A549 (cell line): Measurements from ENCODE around the gene KPNA3. TPM values are rescaled to one million over a fixed set of nuclear protein-coding genes. Genes with fewer than 3 reads are reported as not detected.

Source experiments
- ATAC-seq, 2 experiments: fragments of 200-7000 bp in 1 of 2; fragments of >200 bp in 1 of 2; cut with Nextera tagmentation in 1 of 2; cut with Tn5 transposase in 1 of 2; 3 replicates each; pipeline versions ENCODE4 v1.8.0 to v1.9.1; 2018 to 2020; ENCODE audit warnings: mild to moderate bottlenecking in 1 of 2, moderate library complexity in 1 of 2
- CTCF ChIA-PET: fragments of 300-600 bp; sonication (Branson Sonifier 250); formaldehyde crosslinking; extraction: SDS; loops from one replicate; lab custom pipeline; 2021; ENCODE audit warnings: antibody characterized with exemption, inconsistent platforms; lab: Yijun Ruan, JAX
- POLR2A ChIA-PET: fragments of 350-600 bp; formaldehyde crosslinking; extraction: SDS; loops from one replicate; lab custom pipeline; 2021; ENCODE audit warnings: antibody characterized with exemption, inconsistent platforms; lab: Yijun Ruan, JAX
- DNase-seq, 2 experiments: peaks; one replicate each; pipeline versions ENCODE4 v3.0.0 to v3.0.0-alpha.2; 2011 to 2016; ENCODE audit warnings: low read depth in 1 of 2, low spot score in 1 of 2
- FAIRE-seq: peaks from 2 replicates; lab custom pipeline; 2011; peaks lifted over from hg19 to GRCh38; lab: Jason Lieb, UNC
- H3K27ac ChIP-seq, 2 experiments: fragments of >200 bp; sonication (Bioruptor Twin); formaldehyde crosslinking; 3 replicates each; pipeline ENCODE4 v1.5.1; 2016 to 2017
- H3K4me1 ChIP-seq: fragments of >200 bp; sonication (Bioruptor Twin); formaldehyde crosslinking; 3 replicates; pipeline ENCODE4 v1.6.1; 2016
- H3K4me2 ChIP-seq: fragments of >200 bp; sonication (Bioruptor Twin); formaldehyde crosslinking; 3 replicates; pipeline ENCODE4 v1.6.1; 2016
- H3K4me3 ChIP-seq: fragments of >200 bp; sonication (Bioruptor Twin); formaldehyde crosslinking; 3 replicates; pipeline ENCODE4 v1.5.1; 2016
- H3K9me3 ChIP-seq: fragments of >200 bp; sonication (Bioruptor Twin); formaldehyde crosslinking; 3 replicates; pipeline ENCODE4 v1.6.1; 2016
- CHD4 ChIP-seq: fragments of 200-600 bp; sonication (generic); IDR thresholded peaks from 2 replicates; pipeline ENCODE4 v1.6.1; 2016; ENCODE audit warnings: antibody characterized with exemption, mild to moderate bottlenecking, borderline replicate concordance
- ESRRA ChIP-seq: fragments of 150-350 bp; IDR thresholded peaks from 2 replicates; pipeline ENCODE4 v1.6.1; 2014; ENCODE audit warnings: mild to moderate bottlenecking, low read length, borderline replicate concordance
- FOSL2 ChIP-seq, 2 experiments: fragments of 450-650 bp in 1 of 2; fragments of >200 bp in 1 of 2; sonication (Bioruptor Twin) in 1 of 2; formaldehyde crosslinking; IDR thresholded peaks; 2 replicates each; pipeline versions ENCODE4 v1.5.0 to v1.6.1; 2016 to 2020; ENCODE audit warnings: mild to moderate bottlenecking in 1 of 2, moderate library complexity in 1 of 2
- JUNB ChIP-seq: fragments of >200 bp; sonication (Bioruptor Twin); formaldehyde crosslinking; IDR thresholded peaks from 2 replicates; pipeline ENCODE4 v1.6.1; 2016
- KDM1A ChIP-seq: fragments of 200-600 bp; sonication (generic); IDR thresholded peaks from 2 replicates; pipeline ENCODE4 v1.6.1; 2016; ENCODE audit warnings: low read depth, mild to moderate bottlenecking
- NR3C1 ChIP-seq: fragments of >200 bp; sonication (Bioruptor Twin); formaldehyde crosslinking; IDR thresholded peaks from 3 replicates; pipeline ENCODE4 v1.6.1; 2017
- POLR2A ChIP-seq: IDR thresholded peaks from 2 replicates; pipeline ENCODE4 v1.6.1; 2012; ENCODE audit warnings: mild to moderate bottlenecking, low read length
- POLR2AphosphoS2 ChIP-seq: conservative IDR thresholded peaks from 2 replicates; pipeline ENCODE4 v1.6.1; 2012; ENCODE audit warnings: low read length, improper control_type of control experiment, inconsistent platforms
- RCOR1 ChIP-seq: fragments of 150-350 bp; IDR thresholded peaks from 2 replicates; pipeline ENCODE4 v1.6.1; 2014; ENCODE audit warnings: antibody characterized with exemption, low read length, low read depth
- ZC3H11A ChIP-seq: fragments of 450-650 bp; IDR thresholded peaks from 2 replicates; pipeline ENCODE4 v1.6.1; 2014; ENCODE audit warnings: antibody characterized with exemption, mild to moderate bottlenecking
- ZFP36 ChIP-seq: fragments of 450-650 bp; IDR thresholded peaks from 2 replicates; pipeline ENCODE4 v1.6.1; 2014; ENCODE audit warnings: borderline replicate concordance; ENCODE audit not compliant: partially characterized antibody
- ZNF302 ChIP-seq: fragments of 250-450 bp; sonication (Bioruptor Pico); IDR thresholded peaks from 2 replicates; pipeline ENCODE4 v1.9.0; 2021; ENCODE audit warnings: inconsistent platforms, mild to moderate bottlenecking, moderate library complexity
- WGBS: methylation state at CpG from one replicate; pipeline ENCODE4 v1.1.6; 2017; ENCODE audit errors: missing lambda C conversion rate; 5-methylcytosine and 5-hydroxymethylcytosine counted together
- polyA plus RNA-seq, 4 experiments: library from polyadenylated mRNA; depleted of rRNA in 3 of 4; stranded (reverse); fragments of >200 nt; fragmentation: RNase III in 1 of 4; extraction: RNeasy Plus Mini Kit Qiagen cat#74134 plus additional on column Dnase treatment in 1 of 4; gene quantifications; 2 replicates in 3 of 4; 3 replicates in 1 of 4; pipeline ENCODE4 v1.2.3, GENCODE V29; 2011 to 2017
- TF ChIP-seq, protein P1 (sequence below): fragments of 200-600 bp; sonication (generic); IDR thresholded peaks from 2 replicates; pipeline ENCODE4 v1.6.1; 2016; ENCODE audit warnings: antibody characterized with exemption, mild to moderate bottlenecking, moderate library complexity
- TF ChIP-seq, protein P2 (sequence below): fragments of 250-450 bp; sonication (Bioruptor Pico); IDR thresholded peaks from 2 replicates; pipeline ENCODE4 v1.5.0; 2020; ENCODE audit warnings: low read depth, mild to moderate bottlenecking, moderate library complexity
- TF ChIP-seq, protein P3 (sequence below): IDR thresholded peaks from 2 replicates; pipeline ENCODE4 v1.6.1; 2012
- TF ChIP-seq, protein P4 (sequence below): IDR thresholded peaks from 2 replicates; pipeline ENCODE4 v1.6.1; 2012

The KPNA3 gene
- polyA plus RNA-seq, 2 of the 4 experiments (the other 2 are of a cell fraction), result 28.5 to 29.3 TPM

DNA sequence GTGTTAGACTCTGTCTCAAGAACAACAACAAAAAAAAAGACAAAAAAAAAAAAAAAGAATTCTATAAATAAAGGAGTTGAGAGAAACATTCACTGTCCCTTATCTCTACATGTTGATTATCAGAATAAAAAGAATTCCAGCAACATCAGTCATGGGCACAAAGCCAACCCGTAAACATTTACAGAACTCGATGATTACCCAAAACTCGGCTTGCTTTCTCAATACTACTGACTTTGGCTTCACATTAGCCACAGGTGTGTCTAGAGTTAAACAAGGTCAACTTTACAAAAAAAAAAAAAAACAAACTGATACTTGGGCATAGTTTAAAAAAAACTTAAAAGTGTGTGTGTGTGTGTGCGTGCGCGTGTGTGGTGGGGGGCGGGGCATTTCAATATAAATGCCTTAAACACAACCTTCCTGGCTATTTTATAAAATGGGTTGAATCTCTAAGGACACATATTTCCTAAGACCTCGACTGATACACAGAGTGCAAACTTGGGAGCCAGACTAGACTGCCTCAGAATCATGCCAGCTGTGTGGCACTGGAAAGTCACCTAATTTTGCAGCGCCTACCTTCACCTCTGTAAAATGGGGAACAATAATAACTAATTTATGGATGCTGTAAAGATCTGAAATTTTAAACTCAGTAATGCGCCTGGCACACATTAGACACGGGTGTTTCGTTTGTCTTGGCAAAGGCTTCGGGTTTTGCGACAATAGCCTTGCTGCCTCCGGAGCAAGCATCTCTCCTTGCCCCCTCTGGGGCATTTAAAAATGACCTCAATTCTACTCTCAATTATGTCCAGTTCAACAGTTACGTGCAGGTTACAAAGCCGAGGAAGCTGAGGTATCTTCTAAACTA lies 102.1 kb downstream of the KPNA3 start:
- ChIA-PET POLR2A (interaction anchor here (0.7 to 1.4 kb wide), 6 partner anchors 92 to 392 kb away, joined by 4 to 9 read pairs (median 4); partner anchors contain the start of genes KPNA3, SPRYD7 and TRIM13), CTCF (no interaction called here)
- DNase-seq (peak; percentile 36 to 39), ATAC-seq (peak; percentile 39 to 58; a peak in 5 of 6 replicates), FAIRE-seq (no peak)
- Histone ChIP-seq H3K4me2 (peak overlapping the region; percentile 93), H3K4me3 (peak overlapping the region; percentile 74), H3K9me3 (no peaks in the 10 kb centered on the region), H3K4me1 (peaks cover 16% of the 10 kb centered on the region; the same call in 2 of the 3 replicates), H3K27ac (peak overlapping the region; percentile 89 to 99)
- 11% methylated on average over 17 of the region's 17 CpGs for WGBS
- TF ChIP-seq, protein P1, sequence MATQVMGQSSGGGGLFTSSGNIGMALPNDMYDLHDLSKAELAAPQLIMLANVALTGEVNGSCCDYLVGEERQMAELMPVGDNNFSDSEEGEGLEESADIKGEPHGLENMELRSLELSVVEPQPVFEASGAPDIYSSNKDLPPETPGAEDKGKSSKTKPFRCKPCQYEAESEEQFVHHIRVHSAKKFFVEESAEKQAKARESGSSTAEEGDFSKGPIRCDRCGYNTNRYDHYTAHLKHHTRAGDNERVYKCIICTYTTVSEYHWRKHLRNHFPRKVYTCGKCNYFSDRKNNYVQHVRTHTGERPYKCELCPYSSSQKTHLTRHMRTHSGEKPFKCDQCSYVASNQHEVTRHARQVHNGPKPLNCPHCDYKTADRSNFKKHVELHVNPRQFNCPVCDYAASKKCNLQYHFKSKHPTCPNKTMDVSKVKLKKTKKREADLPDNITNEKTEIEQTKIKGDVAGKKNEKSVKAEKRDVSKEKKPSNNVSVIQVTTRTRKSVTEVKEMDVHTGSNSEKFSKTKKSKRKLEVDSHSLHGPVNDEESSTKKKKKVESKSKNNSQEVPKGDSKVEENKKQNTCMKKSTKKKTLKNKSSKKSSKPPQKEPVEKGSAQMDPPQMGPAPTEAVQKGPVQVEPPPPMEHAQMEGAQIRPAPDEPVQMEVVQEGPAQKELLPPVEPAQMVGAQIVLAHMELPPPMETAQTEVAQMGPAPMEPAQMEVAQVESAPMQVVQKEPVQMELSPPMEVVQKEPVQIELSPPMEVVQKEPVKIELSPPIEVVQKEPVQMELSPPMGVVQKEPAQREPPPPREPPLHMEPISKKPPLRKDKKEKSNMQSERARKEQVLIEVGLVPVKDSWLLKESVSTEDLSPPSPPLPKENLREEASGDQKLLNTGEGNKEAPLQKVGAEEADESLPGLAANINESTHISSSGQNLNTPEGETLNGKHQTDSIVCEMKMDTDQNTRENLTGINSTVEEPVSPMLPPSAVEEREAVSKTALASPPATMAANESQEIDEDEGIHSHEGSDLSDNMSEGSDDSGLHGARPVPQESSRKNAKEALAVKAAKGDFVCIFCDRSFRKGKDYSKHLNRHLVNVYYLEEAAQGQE, result no peak
- TF ChIP-seq ZNF302 (CRISPR knock-in tag) (no peak), RCOR1 (no peak), ESRRA (no peak), KDM1A (no peak), JUNB (no peak), ZC3H11A (no peak), NR3C1 (no peak), POLR2A (no peak), POLR2AphosphoS2 (no peak), ZFP36 (no peak), FOSL2 (IDR thresholded peaks at IDR 0.05) (no peak), FOSL2 (CRISPR knock-in tag; IDR thresholded peaks at IDR 0.05) (no peak)
- TF ChIP-seq, protein P2, sequence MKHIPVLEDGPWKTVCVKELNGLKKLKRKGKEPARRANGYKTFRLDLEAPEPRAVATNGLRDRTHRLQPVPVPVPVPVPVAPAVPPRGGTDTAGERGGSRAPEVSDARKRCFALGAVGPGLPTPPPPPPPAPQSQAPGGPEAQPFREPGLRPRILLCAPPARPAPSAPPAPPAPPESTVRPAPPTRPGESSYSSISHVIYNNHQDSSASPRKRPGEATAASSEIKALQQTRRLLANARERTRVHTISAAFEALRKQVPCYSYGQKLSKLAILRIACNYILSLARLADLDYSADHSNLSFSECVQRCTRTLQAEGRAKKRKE (CRISPR knock-in tag), result no peak
- TF ChIP-seq, protein P3, sequence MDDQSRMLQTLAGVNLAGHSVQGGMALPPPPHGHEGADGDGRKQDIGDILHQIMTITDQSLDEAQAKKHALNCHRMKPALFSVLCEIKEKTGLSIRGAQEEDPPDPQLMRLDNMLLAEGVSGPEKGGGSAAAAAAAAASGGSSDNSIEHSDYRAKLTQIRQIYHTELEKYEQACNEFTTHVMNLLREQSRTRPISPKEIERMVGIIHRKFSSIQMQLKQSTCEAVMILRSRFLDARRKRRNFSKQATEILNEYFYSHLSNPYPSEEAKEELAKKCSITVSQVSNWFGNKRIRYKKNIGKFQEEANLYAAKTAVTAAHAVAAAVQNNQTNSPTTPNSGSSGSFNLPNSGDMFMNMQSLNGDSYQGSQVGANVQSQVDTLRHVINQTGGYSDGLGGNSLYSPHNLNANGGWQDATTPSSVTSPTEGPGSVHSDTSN, result no peak
- TF ChIP-seq, protein P4, sequence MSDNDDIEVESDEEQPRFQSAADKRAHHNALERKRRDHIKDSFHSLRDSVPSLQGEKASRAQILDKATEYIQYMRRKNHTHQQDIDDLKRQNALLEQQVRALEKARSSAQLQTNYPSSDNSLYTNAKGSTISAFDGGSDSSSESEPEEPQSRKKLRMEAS, result no peak

DNA sequence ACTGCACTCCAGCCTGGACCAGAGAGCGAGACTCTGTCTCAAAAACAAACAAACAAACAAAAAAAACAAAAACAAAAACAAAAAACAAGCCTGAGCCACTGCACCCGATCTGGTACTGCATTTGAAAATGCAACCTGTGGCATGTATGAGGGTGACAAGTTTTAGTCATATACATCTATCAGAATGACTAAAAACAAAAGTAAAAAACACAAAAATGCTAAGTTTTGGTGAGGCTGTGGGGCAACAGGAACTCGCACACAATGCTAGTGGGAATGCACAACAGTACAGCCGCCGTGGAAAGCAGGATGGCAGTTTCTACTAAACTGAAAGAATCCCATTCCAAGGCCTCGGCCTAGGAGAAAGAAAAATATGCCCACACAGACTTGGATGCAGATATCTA lies 109.0 kb downstream of the KPNA3 start:
- H3K27ac ChIP-seq, result no peak overlapping the region
- ATAC-seq (no peak), FAIRE-seq (no peak), DNase-seq (no peak)
- CTCF ChIA-PET, result no interaction called here
- no peaks in the 10 kb centered on the region for H3K4me1 ChIP-seq
- H3K4me3 ChIP-seq, result no peak overlapping the region
- H3K9me3 ChIP-seq, result no peaks in the 10 kb centered on the region
- POLR2A ChIA-PET, result no interaction called here
- 80% methylated on average over 6 of the region's 6 CpGs for WGBS
- TF ChIP-seq CHD4 (no peak), RCOR1 (no peak)
- H3K4me2 ChIP-seq, result no peak overlapping the region
